HG03039 (cell line): ENCODE data around the gene CLBA1.

Source experiments
- ATAC-seq: cut with Tn5 transposase; IDR thresholded peaks from one replicate; pipeline ENCODE4 v1.9.1; 2021; ENCODE audit warnings: mild to moderate bottlenecking, moderate library complexity; ENCODE audit not compliant: unreplicated experiment

The CLBA1 gene

DNA sequence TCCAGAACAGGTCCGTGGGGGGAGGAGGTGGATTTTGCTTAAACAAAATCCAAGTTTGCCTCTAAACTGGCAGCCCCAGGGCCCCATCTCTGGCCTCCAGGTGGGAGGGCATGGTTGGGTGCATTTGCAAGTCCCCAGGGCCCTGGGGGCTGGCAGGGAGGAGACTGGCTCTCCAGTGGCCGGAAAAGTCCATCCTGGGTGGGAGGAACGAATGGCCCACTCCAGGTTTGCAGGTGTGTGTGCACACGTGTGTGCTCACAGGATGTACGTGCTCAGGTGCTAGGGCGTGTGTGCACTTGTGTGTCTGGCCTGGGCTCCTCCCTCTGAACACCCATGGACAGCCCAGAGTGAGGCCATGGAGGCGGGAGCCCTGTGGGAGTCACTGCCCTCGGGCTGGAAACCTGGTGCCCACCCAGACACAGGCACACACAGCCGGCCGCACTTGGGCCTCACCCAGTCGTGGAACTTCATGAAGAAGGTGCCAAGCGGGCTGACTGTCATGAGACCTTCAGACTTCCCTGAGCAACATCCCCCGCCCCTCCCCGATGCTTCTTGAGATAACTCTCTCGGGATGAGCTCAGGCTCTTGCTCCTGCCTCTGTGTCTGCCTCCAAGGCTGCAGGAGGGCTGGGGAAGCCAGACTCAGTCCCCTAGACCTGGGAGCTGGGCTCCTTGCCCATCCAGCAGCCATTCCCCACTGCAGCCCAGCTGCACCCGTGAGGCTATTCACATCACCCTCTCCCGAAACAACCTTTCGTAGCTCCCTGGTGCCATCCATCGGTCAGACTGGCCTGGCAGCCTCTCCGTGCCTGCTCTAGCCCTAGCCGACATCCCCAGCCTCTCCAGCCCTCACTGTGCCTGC is 16.8 kb upstream of the CLBA1 start:
- no peak for ATAC-seq

DNA sequence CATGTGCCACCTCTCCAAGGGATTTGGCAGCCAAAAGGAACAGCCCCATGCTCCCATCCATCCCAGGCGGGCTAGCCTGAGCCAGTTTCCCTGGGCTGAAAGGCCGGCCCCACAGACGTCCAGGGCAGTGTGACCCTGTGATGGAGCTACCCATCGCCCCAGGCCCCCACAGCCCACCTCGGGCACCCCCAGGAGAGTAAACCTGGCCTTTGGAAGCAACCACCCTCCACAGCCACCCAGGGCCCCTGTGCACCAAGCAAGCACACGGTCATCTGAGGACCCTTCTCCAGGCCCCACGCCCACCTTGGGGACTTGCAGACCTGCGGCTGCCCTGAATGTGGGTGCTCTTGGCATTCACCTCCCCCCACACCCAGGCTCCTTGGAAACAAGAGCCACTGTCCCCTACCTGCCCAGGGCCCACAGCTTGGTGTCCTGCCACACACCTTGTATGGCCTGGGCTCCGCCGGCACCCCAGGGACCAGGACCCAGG is 15.8 kb upstream of the CLBA1 start:
- ATAC-seq = no peak

DNA sequence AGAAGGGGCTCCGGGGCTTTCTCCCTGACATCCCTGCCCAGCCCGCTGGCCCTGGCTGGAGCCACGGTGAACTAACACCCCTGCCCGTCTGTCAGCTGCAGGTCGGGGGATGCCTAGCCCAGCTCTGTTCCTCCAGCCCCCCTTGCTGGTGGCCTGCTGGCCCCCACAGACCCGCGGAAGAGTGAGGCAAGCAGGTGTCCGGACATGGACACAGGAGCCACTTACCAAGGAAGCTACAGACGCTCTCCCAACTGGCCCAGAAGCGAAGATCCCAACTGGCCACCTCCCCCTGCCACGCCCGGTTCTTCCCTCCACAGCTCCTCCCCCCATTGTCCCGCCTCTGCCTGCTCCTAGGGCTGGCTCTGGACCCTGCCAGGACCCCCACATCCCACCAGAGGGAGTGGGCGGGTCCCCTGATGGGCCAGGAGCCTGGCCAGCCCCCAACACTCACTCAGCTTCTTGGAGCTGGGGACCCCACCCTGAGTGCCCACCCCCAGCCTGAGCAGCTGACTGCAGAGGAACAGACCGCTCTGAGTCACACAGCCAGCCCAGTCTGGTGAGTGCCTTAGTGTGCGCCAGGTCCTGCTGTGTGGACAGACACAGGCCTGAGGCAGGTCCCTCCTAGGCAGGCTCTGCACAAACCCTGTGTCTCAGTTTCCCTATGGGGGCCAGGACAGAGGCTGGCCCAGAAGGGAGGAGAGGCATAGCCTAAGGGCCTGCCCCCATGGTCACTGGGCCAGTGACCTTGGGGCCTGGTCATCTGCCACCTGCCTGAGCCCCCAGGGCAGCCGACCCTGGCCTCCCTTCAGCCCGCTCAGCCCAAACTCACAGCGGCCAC is 15.1 kb upstream of the CLBA1 start:
- no peak for ATAC-seq

DNA sequence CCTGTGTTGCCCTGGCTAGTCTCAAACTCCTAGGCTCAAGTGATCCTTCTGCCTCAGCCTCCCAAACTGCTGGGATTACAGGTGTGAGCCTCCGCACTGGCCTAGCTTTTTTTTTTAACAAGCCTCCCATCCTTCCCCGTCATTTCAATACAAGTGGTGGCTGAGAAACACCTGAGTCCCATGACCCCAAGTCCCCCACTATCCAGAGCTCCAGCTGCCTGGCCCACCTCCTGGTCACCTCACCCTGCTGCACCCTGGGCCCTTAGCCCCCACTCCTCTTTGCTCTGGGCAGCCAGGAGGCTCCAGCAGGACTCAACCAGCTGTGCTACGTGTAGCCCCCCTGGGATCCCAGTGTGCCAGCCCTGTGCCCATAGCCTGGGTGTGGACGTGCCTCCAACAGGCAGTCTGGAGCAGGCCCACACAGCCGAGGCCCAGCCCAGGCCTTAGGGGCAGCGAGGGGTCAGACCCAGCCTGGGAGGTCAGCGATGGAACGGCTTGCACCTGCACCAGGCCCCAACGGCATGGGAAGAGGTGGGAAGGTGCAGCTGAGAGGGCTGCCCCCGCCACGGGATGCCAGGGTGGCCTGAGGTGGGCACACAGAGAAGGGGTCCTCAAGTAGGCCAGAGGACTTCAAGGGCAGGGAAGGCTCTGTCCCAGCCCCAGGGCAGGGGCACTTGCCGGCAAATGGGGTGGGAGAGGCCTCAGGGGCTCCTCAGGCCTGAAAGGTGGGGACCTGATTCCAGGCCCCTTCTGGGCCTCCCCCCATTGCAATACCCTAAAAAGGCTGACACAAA is 13.9 kb upstream of the CLBA1 start:
- ATAC-seq = no peak

DNA sequence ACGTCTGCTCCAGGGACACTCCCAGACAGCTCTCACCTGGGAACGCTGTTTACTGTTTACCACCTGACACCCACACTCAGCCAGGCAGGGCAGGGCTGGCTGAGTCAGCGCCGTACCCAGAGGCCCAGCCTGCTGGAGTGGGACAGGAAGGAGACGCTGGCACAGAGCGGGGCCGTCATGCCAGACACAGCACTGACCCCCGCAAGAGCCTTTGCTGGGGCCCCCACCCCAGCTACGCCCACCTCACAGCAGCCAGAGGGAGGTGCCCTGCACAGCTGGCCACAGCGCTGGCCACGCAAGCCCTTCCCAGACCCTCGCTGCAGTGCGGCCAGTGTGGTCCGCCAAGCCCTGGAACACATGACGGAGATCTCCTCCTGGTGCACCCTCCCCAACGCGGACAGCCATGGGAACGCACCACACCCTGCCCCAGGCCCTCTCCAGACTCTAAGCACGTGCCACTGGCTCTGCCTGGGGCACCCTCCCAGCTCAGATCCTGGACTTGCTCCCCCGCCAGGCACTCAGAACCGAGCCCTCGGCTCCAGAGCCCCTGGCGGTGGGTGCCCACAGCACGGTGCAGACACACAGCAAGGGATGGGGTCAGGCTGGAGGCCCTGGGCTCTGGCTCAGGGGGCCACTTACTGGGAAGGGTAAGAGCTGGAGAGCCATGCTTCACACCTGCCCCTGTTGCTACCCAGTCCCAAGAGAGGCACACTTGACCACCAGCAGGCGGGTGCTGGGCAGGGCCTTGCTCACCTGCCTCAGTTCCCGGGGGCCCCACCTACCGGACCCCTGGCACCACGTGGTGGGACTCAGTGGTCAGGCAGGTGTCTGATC is 13.1 kb upstream of the CLBA1 start:
- ATAC-seq = no peak

DNA sequence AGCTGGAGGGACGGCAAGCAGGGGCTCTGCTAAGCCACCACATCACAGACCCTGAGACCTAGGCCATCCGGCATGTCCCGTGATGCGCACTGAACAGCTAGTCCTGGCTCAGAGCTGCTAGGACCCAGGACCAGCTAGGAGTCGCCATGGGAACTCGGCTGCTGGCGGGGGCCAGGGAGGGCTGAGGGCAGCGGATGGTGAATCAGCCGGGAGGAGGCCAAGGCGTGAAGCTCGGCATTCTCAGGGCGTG is 12.5 kb upstream of the CLBA1 start:
- ATAC-seq = no peak

DNA sequence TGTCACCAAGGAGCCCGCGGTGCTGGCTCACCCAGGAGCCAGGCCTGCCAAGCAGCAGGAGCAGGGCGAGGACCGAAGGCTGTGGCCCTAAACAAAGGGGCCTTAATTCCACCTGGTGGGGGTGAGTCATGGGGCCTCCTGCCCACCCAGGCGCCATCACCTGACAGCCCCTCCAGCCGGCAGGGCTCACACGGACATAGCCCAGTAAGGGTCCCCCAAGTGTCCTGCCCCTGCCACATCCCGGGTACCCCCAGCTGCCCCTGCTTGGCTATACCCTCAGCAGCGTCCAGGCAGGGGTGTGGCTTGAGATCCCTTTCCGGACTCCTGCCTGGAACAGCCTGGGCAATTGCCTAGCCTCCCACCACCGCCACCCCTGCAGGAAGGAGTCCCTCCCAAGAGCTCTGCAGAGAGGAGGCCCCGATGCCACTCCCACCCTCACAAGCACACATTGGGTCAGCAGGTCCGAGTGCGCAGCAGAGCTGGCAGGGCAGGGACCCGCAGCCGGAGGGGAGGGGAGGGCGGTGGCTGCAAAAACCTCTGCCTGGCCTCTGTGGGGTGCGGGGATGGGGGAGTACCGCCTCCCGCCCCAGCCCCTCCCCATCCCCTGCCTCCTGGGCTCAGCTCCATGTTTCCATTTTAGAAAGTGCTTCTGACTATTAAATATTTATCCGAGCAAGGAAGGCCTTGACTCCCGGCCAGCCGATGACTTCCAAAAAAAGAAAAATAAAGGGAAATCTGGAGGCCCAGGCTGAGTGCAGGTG is 12.0 kb upstream of the CLBA1 start:
- no peak for ATAC-seq

DNA sequence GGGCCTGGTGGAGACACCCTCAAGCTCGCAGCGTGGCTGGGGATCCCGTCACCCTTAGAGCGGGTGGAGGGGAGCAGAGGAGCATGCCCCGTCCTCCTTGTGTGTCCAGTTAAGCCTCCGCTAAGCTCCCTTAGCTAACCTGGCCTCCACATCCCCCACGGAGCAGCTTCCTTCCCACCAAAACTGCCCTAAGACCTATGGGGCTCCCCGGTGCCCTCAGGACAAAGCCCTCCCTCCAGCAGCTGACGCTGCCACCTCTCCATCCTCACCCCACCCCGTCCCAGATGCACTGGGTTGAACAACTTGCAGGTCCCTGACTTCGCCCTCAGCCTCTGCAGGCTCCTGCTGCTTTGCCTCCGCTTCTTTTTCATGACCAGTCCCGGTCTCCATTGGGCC is 11.4 kb upstream of the CLBA1 start:
- ATAC-seq = no peak

DNA sequence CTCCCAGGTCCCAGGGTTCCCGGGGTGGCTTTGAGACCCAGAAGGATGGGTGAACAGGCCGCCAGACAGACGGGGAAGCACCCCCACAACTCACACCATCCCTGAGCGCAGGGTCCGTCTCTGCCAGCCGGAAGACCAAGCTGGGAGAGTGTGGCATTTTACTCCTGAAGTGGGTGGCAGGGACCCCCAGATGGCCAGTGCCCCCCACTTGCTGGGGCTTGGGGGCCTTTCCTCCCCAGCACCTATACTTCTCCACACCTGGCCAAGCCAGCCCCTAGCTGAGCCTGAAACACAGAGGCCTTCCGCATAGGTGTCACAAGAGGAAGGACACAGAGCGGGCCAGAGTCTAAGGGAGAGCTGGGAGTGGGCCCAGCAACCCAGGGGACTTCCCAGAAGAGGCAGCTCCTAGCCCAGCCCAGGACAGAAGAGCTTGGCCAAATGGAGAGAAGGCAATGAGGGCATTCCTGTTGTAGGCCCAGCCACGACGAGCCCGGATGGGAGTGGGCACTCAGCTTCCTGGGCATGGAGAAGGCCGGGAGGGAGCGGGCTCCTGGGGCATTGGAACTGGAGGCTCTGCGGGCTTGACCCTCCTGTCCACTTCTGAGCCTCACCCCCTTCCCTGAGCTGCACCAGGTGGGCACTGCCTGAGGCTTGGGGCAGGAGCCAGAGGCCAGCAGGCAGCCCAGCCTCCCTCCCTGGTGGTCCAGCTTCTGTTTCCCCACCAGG is 10.8 kb upstream of the CLBA1 start:
- no peak for ATAC-seq

DNA sequence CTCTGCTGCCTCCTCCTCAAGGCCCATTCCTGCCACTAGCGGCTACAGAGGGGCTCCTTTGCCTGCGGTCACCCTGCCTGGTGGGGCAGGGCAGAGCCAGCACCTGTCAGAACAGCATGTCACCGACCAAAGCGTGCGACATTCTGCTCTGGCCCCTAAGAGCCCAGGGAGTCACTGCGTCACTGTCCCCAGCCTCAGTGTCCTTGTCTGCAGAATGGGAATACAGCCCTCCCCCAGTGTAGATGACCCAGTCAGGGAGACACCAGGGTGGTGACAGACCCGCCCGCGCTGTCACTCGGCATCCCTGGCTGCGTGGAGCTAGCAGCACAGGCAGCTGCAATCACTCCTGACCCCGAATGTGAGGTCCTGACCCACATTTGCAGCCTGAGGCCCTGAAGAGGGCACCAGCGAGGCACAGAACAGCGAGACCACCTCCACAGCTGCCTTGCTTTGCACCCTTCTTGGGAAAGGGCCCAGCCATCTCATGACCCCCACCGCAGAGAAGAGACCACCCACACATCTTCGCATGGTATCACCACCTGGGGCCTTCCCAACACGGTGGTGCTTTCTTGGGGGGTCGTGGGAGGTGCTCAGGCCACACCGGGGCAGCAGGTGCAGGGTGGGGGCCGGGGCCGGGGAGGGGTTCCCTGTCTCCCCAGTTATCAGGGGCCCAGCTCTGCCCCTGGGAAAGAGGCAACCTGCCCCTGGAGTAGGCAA is 9.9 kb upstream of the CLBA1 start:
- ATAC-seq = no peak

DNA sequence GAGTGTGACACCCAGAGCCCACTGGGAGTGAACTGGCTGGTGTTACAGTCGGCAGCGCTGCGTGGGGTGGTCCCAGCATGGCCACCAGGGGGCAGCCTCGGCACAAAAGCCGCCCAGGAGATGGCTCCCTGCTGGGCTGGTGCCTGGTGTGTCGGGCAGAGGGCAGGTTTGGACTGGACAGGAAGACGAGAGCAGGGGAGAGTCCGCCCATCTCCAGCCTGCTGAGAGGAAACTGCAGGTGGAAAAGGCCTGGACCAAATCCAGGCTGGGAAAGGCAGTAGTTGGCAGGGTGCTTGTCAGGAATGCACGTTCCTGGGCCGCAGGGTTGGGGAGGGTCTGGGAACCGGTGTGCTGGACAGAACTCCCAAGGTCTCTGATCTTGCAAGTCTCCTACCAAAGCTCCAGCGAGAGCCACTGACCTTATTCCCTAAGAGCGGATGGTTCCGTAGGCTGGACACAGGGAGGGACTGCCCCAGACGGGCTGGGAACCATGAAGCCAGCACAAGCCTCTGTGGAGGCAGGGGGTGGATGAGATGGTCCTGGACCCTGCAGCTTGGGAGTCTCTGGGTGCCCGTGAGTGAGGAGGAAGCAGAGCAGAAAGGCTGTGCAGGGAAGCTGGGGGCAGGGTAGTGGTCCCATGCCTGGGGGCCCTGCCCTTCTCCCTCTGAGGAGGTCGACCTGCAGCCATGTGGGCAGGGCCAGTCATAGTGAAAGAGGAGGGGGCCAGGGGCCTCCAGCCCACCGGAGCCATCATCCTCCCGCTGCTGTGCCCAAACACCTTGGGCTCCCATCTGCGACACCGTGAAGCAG is 9.2 kb upstream of the CLBA1 start:
- ATAC-seq = no peak

DNA sequence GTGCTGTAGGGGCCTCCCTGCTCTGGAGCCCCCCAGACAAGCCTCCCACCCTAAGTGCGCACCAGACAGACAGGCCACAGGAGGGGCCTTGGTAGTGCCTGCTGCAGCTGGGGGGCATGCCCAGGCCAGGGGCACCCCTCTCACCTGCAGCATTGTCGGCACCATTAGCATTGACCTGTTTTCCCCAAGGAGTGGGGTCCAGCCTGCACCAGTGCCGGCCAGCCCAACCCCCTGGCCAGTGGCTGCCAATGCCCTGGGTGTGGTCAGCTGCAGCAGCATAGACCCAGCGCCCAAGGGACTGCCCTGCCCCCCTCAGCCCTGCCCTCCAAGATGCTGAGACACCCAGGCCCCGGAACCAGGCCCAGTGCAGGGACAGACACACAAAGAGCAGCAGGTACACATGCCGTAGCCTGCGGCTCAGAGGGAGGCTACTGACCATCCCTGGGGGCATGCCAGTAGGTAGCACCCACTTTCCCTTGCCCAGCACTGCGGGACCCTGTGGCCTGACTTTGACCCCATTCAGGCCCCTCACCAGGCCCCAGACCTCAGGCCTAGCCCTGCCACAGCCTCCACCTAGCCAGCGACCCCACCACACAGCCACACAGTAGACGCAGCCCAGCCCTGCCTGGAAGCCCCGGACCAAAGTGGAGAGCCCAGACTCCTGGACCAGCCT is 8.4 kb upstream of the CLBA1 start:
- ATAC-seq = no peak

DNA sequence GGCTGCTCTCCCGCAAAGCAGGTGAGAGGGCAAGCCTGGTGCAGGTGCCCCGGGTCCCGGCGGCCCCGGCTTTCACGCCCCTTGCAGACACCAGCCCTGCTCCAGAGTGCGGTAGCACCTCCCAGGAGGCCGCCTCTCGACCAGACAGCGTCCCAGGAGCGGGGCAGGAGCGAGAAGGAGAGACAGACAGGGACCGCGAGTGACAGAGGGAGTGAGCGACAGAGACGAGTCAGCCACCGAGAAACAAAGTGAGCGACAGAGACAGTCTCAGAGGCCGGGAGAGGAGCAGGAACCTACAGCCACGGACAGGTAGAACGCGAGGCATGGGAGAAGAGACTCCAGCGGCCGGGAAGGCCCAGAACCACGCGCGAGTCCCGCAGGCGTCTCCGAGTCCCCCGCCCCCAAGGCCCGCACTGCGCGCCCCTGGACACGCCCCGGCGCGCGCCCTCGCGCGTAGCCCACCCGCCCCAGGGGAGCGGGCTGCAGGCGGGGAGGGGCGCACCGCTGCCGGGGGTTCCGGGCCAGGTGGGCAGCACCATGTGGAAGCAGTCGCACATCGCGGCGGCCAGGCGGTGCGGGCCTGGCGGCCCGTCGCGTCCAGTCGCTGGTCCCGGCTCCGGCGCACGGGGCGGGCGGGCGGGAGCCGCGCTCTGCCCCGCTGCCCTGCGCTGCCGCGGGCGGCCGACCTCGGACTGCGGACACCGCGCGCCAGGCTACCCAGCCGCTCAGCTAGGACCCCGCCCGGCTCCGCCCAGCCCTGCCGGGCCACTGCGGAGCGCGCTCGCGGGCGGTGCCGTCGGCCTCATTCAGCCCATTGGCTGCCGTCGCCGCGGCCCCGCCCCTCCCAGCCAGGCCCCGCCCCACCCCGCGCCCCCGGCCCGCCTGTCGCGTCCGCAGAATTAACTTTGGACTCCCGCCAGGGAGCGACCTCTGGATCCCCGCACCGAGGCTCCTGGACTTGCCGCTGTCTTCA is 7.6 kb upstream of the CLBA1 start, which contains the start of gene AHNAK2:
Gene AHNAK2, minus strand, starts transcription at position 694 of the 973 bp plus-strand sequence. Its CDS starts 137 bp downstream, at position 557.
- ATAC-seq = no peak

DNA sequence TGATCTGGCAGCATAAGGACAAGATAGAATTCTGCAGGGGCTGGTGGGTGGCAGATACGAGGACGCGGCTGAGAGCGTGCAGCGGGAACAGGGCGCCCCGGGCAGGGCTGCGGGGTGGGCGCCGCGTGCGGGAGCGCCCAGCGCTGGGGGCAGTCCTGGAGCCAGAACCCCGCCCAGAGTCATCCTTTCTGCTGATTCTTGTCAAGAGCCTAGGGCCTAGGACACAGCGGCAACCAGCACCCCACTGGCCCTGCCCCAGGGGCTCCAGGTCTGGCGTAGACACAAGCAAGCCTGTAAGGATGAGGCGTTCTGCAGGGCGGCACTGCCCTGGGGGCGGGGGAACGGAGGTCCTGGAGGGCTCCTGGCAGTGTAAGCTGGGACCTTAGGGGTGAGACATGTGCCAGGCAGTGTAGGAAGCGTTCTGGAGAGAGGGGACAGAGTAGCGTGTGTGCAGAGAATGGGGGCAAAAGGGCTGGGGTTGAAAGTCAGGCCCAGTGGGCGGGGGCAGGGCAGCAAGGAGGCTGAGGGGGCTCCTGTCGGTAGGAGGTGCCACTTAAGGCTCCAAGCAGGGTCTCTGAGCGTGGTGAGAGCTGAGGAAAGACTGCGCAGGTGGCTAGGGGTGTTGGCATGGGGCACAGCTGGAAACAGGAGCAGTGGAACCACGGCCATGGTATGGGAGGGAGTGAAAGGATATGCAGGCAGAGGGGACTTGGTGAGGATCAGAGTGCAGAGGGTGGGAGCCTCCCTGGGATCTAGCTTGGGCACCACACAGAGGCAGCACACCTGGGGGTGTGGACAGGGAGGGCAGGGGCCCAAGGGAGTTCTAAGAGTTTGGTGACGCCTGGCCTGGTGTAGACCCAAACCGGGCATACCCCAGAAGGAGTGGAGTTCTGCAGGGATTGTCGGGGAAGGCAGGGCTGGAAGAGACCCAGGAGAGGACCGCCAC is 6.6 kb upstream of the CLBA1 start:
- no peak for ATAC-seq
